H9 (cell line): ENCODE data around the gene OR5D16. TPM values are rescaled to one million over a fixed set of nuclear protein-coding genes. Genes with fewer than 3 reads are reported as not detected.

Experiments used
- DNase-seq: peaks from one replicate; pipeline ENCODE4 v3.0.0-alpha.2; 2017
- H2AFZ ChIP-seq: one replicate; pipeline ENCODE4 v1.6.1; 2013; ENCODE audit warnings: mild to moderate bottlenecking, low read length, control low read depth, moderate library complexity
- H2AK5ac ChIP-seq: 2 replicates; pipeline ENCODE4 v1.6.1; 2013; ENCODE audit warnings: low read length, control low read depth, mixed read lengths; ENCODE audit not compliant: insufficient read length
- H2BK120ac ChIP-seq: one replicate; pipeline ENCODE4 v1.6.1; 2013; ENCODE audit warnings: low read depth, mild to moderate bottlenecking, low read length, control low read depth, inconsistent platforms; ENCODE audit not compliant: poor library complexity, severe bottlenecking
- H2BK12ac ChIP-seq: 2 replicates; pipeline ENCODE4 v1.6.1; 2013; ENCODE audit warnings: low read length, control low read depth, mixed read lengths, low read depth; ENCODE audit not compliant: insufficient read length
- H2BK15ac ChIP-seq: 2 replicates; pipeline ENCODE4 v1.6.1; 2013; ENCODE audit warnings: low read depth, low read length, control low read depth
- H2BK20ac ChIP-seq: one replicate; pipeline ENCODE4 v1.6.1; 2013; ENCODE audit warnings: low read depth, mild to moderate bottlenecking, low read length, control low read depth, inconsistent platforms; ENCODE audit not compliant: poor library complexity, severe bottlenecking
- H2BK5ac ChIP-seq: 2 replicates; pipeline ENCODE4 v1.6.1; 2013; ENCODE audit warnings: low read length, control low read depth, mixed read lengths; ENCODE audit not compliant: insufficient read length
- H3K14ac ChIP-seq: 2 replicates; pipeline ENCODE4 v1.6.1; 2013; ENCODE audit warnings: low read length, control low read depth; ENCODE audit not compliant: insufficient read depth
- H3K18ac ChIP-seq: 2 replicates; pipeline ENCODE4 v1.6.1; 2013; ENCODE audit warnings: low read depth, mild to moderate bottlenecking, mixed read lengths, low read length, control low read depth; ENCODE audit not compliant: insufficient read length
- H3K23ac ChIP-seq: 2 replicates; pipeline ENCODE4 v1.6.1; 2013; ENCODE audit warnings: low read length, control low read depth, mixed read lengths, low read depth; ENCODE audit not compliant: insufficient read length
- H3K23me2 ChIP-seq: 2 replicates; pipeline ENCODE4 v1.6.1; 2013; ENCODE audit warnings: low read depth, mild to moderate bottlenecking, mixed read lengths, low read length, control low read depth; ENCODE audit not compliant: insufficient read length, poor library complexity, severe bottlenecking
- H3K27ac ChIP-seq: 2 replicates; pipeline ENCODE4 v1.5.1; 2013; ENCODE audit warnings: low read length, control low read depth, mixed read lengths, low read depth; ENCODE audit not compliant: insufficient read length
- H3K27me3 ChIP-seq: 2 replicates; pipeline ENCODE4 v1.6.1; 2013; ENCODE audit warnings: low read length, control low read depth, inconsistent platforms; ENCODE audit not compliant: insufficient read depth
- H3K4ac ChIP-seq: 2 replicates; pipeline ENCODE4 v1.6.1; 2013; ENCODE audit warnings: low read depth, mild to moderate bottlenecking, control low read depth, inconsistent platforms, low read length, moderate library complexity
- H3K4me1 ChIP-seq: 2 replicates; pipeline ENCODE4 v1.6.1; 2013; ENCODE audit warnings: low read length, control low read depth, inconsistent platforms; ENCODE audit not compliant: insufficient read depth
- H3K4me2 ChIP-seq: 2 replicates; pipeline ENCODE4 v1.6.1; 2013; ENCODE audit warnings: low read length, control low read depth, mixed read lengths; ENCODE audit not compliant: insufficient read length, insufficient read depth
- H3K56ac ChIP-seq: 2 replicates; pipeline ENCODE4 v1.6.1; 2013; ENCODE audit warnings: low read depth, mild to moderate bottlenecking, mixed read lengths, low read length, control low read depth; ENCODE audit not compliant: insufficient read length
- H3K79me1 ChIP-seq: 2 replicates; pipeline ENCODE4 v1.6.1; 2013; ENCODE audit warnings: low read depth, mild to moderate bottlenecking, moderate library complexity, low read length, control low read depth, inconsistent platforms; ENCODE audit not compliant: insufficient read depth, poor library complexity, severe bottlenecking
- H3K79me2 ChIP-seq: 2 replicates; pipeline ENCODE4 v1.6.1; 2013; ENCODE audit warnings: low read length, control low read depth, inconsistent platforms; ENCODE audit not compliant: insufficient read depth
- H3K9ac ChIP-seq: 2 replicates; pipeline ENCODE4 v1.6.1; 2013; ENCODE audit warnings: low read length, control low read depth, mixed read lengths; ENCODE audit not compliant: insufficient read length; ENCODE audit errors: extremely low read depth
- H3K9me3 ChIP-seq: one replicate; pipeline ENCODE4 v1.6.1; 2013; ENCODE audit warnings: low read depth, low read length, inconsistent platforms; ENCODE audit not compliant: control insufficient read depth
- H3T11ph ChIP-seq: one replicate; pipeline ENCODE4 v1.6.1; 2013; ENCODE audit warnings: mild to moderate bottlenecking, low read length, control low read depth, inconsistent platforms
- H4K20me1 ChIP-seq: one replicate; pipeline ENCODE4 v1.6.1; 2013; ENCODE audit not compliant: control insufficient read depth, insufficient read length, insufficient read depth
- H4K5ac ChIP-seq: 2 replicates; pipeline ENCODE4 v1.6.1; 2013; ENCODE audit warnings: low read depth, mild to moderate bottlenecking, mixed read lengths, low read length, control low read depth; ENCODE audit not compliant: insufficient read length
- H4K8ac ChIP-seq: replicated peaks from 2 replicates; pipeline ENCODE4 v1.6.1; 2013; ENCODE audit warnings: low read length, control low read depth, mixed read lengths, low read depth; ENCODE audit not compliant: insufficient read length
- H4K91ac ChIP-seq: 2 replicates; pipeline ENCODE4 v1.6.1; 2013; ENCODE audit warnings: low read depth, mild to moderate bottlenecking, moderate library complexity, mixed read lengths, low read length, control low read depth; ENCODE audit not compliant: insufficient read length
- H3K27ac Mint-ChIP-seq, 3 experiments: 2 replicates in 2 of 3; 3 replicates in 1 of 3; pipeline ENCODE4 v1.8.0; 2020 to 2021; ENCODE audit warnings: mixed read lengths in 3 of 3, mild to moderate bottlenecking in 1 of 3, moderate library complexity in 1 of 3
- H3K27me3 Mint-ChIP-seq: 2 replicates; pipeline ENCODE4 v1.8.0; 2021; ENCODE audit warnings: low read depth, mild to moderate bottlenecking, moderate library complexity, mixed read lengths
- H3K36me3 Mint-ChIP-seq, 3 experiments: 2 replicates in 2 of 3; 3 replicates in 1 of 3; pipeline ENCODE4 v1.8.0; 2020 to 2021; ENCODE audit warnings: low read depth in 3 of 3, mixed read lengths in 3 of 3; ENCODE audit not compliant: insufficient read depth in 1 of 3
- H3K4me1 Mint-ChIP-seq, 2 experiments: 2 replicates each; pipeline ENCODE4 v1.8.0; 2020; ENCODE audit warnings: mixed read lengths in 2 of 2
- H3K4me3 Mint-ChIP-seq, 2 experiments: 2 replicates in 1 of 2; 3 replicates in 1 of 2; pipeline ENCODE4 v1.8.0; 2020 to 2021; ENCODE audit warnings: mild to moderate bottlenecking in 2 of 2, mixed read lengths in 2 of 2, moderate library complexity in 1 of 2
- H3K9me3 Mint-ChIP-seq, 2 experiments: 2 replicates in 1 of 2; 3 replicates in 1 of 2; pipeline ENCODE4 v1.8.0; 2020; ENCODE audit warnings: mild to moderate bottlenecking in 2 of 2, mixed read lengths in 2 of 2, moderate library complexity in 1 of 2
- WGBS: extraction: QIAGEN DNeasy Blood & Tissue Kit; methylation state at CpG from one replicate; pipeline ENCODE4 v1.1.7; 2013; ENCODE audit warnings: missing lambda C conversion rate, low lambda C conversion rate, mixed read lengths; ENCODE audit not compliant: insufficient read length; ENCODE audit errors: extremely low coverage; 5-methylcytosine and 5-hydroxymethylcytosine counted together
- total RNA-seq: library from RNA; stranded (reverse); gene quantifications from 2 replicates; pipeline ENCODE4 v1.2.1, GENCODE V29; 2021
- TF ChIP-seq, protein P1 (sequence below): fragments of 200-600 bp; sonication (generic); conservative IDR thresholded peaks from 3 replicates; pipeline ENCODE4 v1.8.0; 2021; ENCODE audit warnings: antibody characterized with exemption, mild to moderate bottlenecking

Gene OR5D16
- total RNA-seq, 1 experiment from 2014 or later = not detected

DNA sequence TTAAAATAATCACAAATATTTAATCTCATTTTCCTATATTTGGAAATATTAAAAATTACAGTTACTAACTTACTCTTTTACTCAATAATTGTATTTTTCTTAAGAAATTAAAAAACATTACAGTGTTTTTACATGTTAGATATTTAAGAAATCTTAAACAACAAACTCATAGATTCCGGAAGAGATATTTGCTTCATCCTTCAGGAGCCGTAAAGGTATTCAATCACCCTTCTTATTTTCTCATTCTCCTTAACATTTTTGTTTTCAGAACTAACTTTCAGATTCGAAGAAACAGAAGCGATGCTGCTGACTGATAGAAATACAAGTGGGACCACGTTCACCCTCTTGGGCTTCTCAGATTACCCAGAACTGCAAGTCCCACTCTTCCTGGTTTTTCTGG lies 19.2 kb upstream of the OR5D16 start, which contains the start of gene OR5D18:
Gene OR5D18 (plus strand): TSS at position 301 of the 400 bp plus-strand sequence. CDS start 0 bp downstream, at position 301.
- Histone ChIP-seq H2BK12ac (no peak within 1 kb of the TSS), H3K23me2 (no peaks in the 10 kb centered on the region), H3T11ph (no peak within 1 kb of the TSS), H3K56ac (no peak within 1 kb of the TSS), H4K91ac (no peak within 1 kb of the TSS), H4K5ac (no peak within 1 kb of the TSS), H3K4ac (no peak within 1 kb of the TSS), H3K79me2 (no peaks in the 10 kb centered on the region), H3K23ac (no peak within 1 kb of the TSS), H3K4me1 (no peaks in the 10 kb centered on the region), H3K9ac (no peak within 1 kb of the TSS), H4K8ac (no peak within 1 kb of the TSS), H3K27ac (no peak within 1 kb of the TSS), H3K9me3 (peaks cover 62% of the 10 kb centered on the region), H2AFZ (no peak within 1 kb of the TSS), H2BK15ac (no peak within 1 kb of the TSS), H3K18ac (no peak within 1 kb of the TSS), H4K20me1 (no peaks in the 10 kb centered on the region), H2BK20ac (no peak within 1 kb of the TSS), H3K79me1 (no peaks in the 10 kb centered on the region), H2BK120ac (no peak within 1 kb of the TSS), H2AK5ac (no peak within 1 kb of the TSS), H3K27me3 (no peaks in the 10 kb centered on the region), H3K4me2 (no peak within 1 kb of the TSS), H3K14ac (no peak within 1 kb of the TSS), H2BK5ac (no peak within 1 kb of the TSS)
- Mint-ChIP-seq H3K4me3 (no peak within 1 kb of the TSS), H3K27ac (no peak within 1 kb of the TSS), H3K27me3 (no peaks in the 10 kb centered on the region; the same call in none of the 2 replicates), H3K9me3 (peaks cover 80 to 85% of the 10 kb centered on the region in 2 experiments), H3K4me1 (no peaks in the 10 kb centered on the region), H3K36me3 (peaks cover 4 to 28% (median 8%) of the 10 kb centered on the region in 3 experiments)
- TF ChIP-seq, protein P1, sequence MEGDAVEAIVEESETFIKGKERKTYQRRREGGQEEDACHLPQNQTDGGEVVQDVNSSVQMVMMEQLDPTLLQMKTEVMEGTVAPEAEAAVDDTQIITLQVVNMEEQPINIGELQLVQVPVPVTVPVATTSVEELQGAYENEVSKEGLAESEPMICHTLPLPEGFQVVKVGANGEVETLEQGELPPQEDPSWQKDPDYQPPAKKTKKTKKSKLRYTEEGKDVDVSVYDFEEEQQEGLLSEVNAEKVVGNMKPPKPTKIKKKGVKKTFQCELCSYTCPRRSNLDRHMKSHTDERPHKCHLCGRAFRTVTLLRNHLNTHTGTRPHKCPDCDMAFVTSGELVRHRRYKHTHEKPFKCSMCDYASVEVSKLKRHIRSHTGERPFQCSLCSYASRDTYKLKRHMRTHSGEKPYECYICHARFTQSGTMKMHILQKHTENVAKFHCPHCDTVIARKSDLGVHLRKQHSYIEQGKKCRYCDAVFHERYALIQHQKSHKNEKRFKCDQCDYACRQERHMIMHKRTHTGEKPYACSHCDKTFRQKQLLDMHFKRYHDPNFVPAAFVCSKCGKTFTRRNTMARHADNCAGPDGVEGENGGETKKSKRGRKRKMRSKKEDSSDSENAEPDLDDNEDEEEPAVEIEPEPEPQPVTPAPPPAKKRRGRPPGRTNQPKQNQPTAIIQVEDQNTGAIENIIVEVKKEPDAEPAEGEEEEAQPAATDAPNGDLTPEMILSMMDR = no peak
- no peak for DNase-seq
- whole genome bisulfite sequencing = no CpG with 5 or more reads among the region's 5 CpGs
